H9 (cell line): ENCODE results near the gene FBRSL1. TPM values are rescaled to one million over a fixed set of nuclear protein-coding genes. Genes with fewer than 3 reads are reported as not detected.

Experiments used
- DNase-seq: peaks from one replicate; pipeline ENCODE4 v3.0.0-alpha.2; 2017
- H2AFZ ChIP-seq: one replicate; pipeline ENCODE4 v1.6.1; 2013; ENCODE audit warnings: mild to moderate bottlenecking, low read length, control low read depth, moderate library complexity
- H2AK5ac ChIP-seq: 2 replicates; pipeline ENCODE4 v1.6.1; 2013; ENCODE audit warnings: low read length, control low read depth, mixed read lengths; ENCODE audit not compliant: insufficient read length
- H2BK120ac ChIP-seq: one replicate; pipeline ENCODE4 v1.6.1; 2013; ENCODE audit warnings: low read depth, mild to moderate bottlenecking, low read length, control low read depth, inconsistent platforms; ENCODE audit not compliant: poor library complexity, severe bottlenecking
- H2BK12ac ChIP-seq: 2 replicates; pipeline ENCODE4 v1.6.1; 2013; ENCODE audit warnings: low read length, control low read depth, mixed read lengths, low read depth; ENCODE audit not compliant: insufficient read length
- H2BK15ac ChIP-seq: 2 replicates; pipeline ENCODE4 v1.6.1; 2013; ENCODE audit warnings: low read depth, low read length, control low read depth
- H2BK20ac ChIP-seq: one replicate; pipeline ENCODE4 v1.6.1; 2013; ENCODE audit warnings: low read depth, mild to moderate bottlenecking, low read length, control low read depth, inconsistent platforms; ENCODE audit not compliant: poor library complexity, severe bottlenecking
- H2BK5ac ChIP-seq: 2 replicates; pipeline ENCODE4 v1.6.1; 2013; ENCODE audit warnings: low read length, control low read depth, mixed read lengths; ENCODE audit not compliant: insufficient read length
- H3K14ac ChIP-seq: 2 replicates; pipeline ENCODE4 v1.6.1; 2013; ENCODE audit warnings: low read length, control low read depth; ENCODE audit not compliant: insufficient read depth
- H3K18ac ChIP-seq: 2 replicates; pipeline ENCODE4 v1.6.1; 2013; ENCODE audit warnings: low read depth, mild to moderate bottlenecking, mixed read lengths, low read length, control low read depth; ENCODE audit not compliant: insufficient read length
- H3K23ac ChIP-seq: 2 replicates; pipeline ENCODE4 v1.6.1; 2013; ENCODE audit warnings: low read length, control low read depth, mixed read lengths, low read depth; ENCODE audit not compliant: insufficient read length
- H3K23me2 ChIP-seq: 2 replicates; pipeline ENCODE4 v1.6.1; 2013; ENCODE audit warnings: low read depth, mild to moderate bottlenecking, mixed read lengths, low read length, control low read depth; ENCODE audit not compliant: insufficient read length, poor library complexity, severe bottlenecking
- H3K27ac ChIP-seq: 2 replicates; pipeline ENCODE4 v1.5.1; 2013; ENCODE audit warnings: low read length, control low read depth, mixed read lengths, low read depth; ENCODE audit not compliant: insufficient read length
- H3K27me3 ChIP-seq: 2 replicates; pipeline ENCODE4 v1.6.1; 2013; ENCODE audit warnings: low read length, control low read depth, inconsistent platforms; ENCODE audit not compliant: insufficient read depth
- H3K4ac ChIP-seq: 2 replicates; pipeline ENCODE4 v1.6.1; 2013; ENCODE audit warnings: low read depth, mild to moderate bottlenecking, control low read depth, inconsistent platforms, low read length, moderate library complexity
- H3K4me1 ChIP-seq: 2 replicates; pipeline ENCODE4 v1.6.1; 2013; ENCODE audit warnings: low read length, control low read depth, inconsistent platforms; ENCODE audit not compliant: insufficient read depth
- H3K4me2 ChIP-seq: 2 replicates; pipeline ENCODE4 v1.6.1; 2013; ENCODE audit warnings: low read length, control low read depth, mixed read lengths; ENCODE audit not compliant: insufficient read length, insufficient read depth
- H3K56ac ChIP-seq: 2 replicates; pipeline ENCODE4 v1.6.1; 2013; ENCODE audit warnings: low read depth, mild to moderate bottlenecking, mixed read lengths, low read length, control low read depth; ENCODE audit not compliant: insufficient read length
- H3K79me1 ChIP-seq: 2 replicates; pipeline ENCODE4 v1.6.1; 2013; ENCODE audit warnings: low read depth, mild to moderate bottlenecking, moderate library complexity, low read length, control low read depth, inconsistent platforms; ENCODE audit not compliant: insufficient read depth, poor library complexity, severe bottlenecking
- H3K79me2 ChIP-seq: 2 replicates; pipeline ENCODE4 v1.6.1; 2013; ENCODE audit warnings: low read length, control low read depth, inconsistent platforms; ENCODE audit not compliant: insufficient read depth
- H3K9ac ChIP-seq: 2 replicates; pipeline ENCODE4 v1.6.1; 2013; ENCODE audit warnings: low read length, control low read depth, mixed read lengths; ENCODE audit not compliant: insufficient read length; ENCODE audit errors: extremely low read depth
- H3K9me3 ChIP-seq: one replicate; pipeline ENCODE4 v1.6.1; 2013; ENCODE audit warnings: low read depth, low read length, inconsistent platforms; ENCODE audit not compliant: control insufficient read depth
- H3T11ph ChIP-seq: one replicate; pipeline ENCODE4 v1.6.1; 2013; ENCODE audit warnings: mild to moderate bottlenecking, low read length, control low read depth, inconsistent platforms
- H4K20me1 ChIP-seq: one replicate; pipeline ENCODE4 v1.6.1; 2013; ENCODE audit not compliant: control insufficient read depth, insufficient read length, insufficient read depth
- H4K5ac ChIP-seq: 2 replicates; pipeline ENCODE4 v1.6.1; 2013; ENCODE audit warnings: low read depth, mild to moderate bottlenecking, mixed read lengths, low read length, control low read depth; ENCODE audit not compliant: insufficient read length
- H4K8ac ChIP-seq: replicated peaks from 2 replicates; pipeline ENCODE4 v1.6.1; 2013; ENCODE audit warnings: low read length, control low read depth, mixed read lengths, low read depth; ENCODE audit not compliant: insufficient read length
- H4K91ac ChIP-seq: 2 replicates; pipeline ENCODE4 v1.6.1; 2013; ENCODE audit warnings: low read depth, mild to moderate bottlenecking, moderate library complexity, mixed read lengths, low read length, control low read depth; ENCODE audit not compliant: insufficient read length
- H3K27ac Mint-ChIP-seq, 3 experiments: 2 replicates in 2 of 3; 3 replicates in 1 of 3; pipeline ENCODE4 v1.8.0; 2020 to 2021; ENCODE audit warnings: mixed read lengths in 3 of 3, mild to moderate bottlenecking in 1 of 3, moderate library complexity in 1 of 3
- H3K27me3 Mint-ChIP-seq: 2 replicates; pipeline ENCODE4 v1.8.0; 2021; ENCODE audit warnings: low read depth, mild to moderate bottlenecking, moderate library complexity, mixed read lengths
- H3K36me3 Mint-ChIP-seq, 3 experiments: 2 replicates in 2 of 3; 3 replicates in 1 of 3; pipeline ENCODE4 v1.8.0; 2020 to 2021; ENCODE audit warnings: low read depth in 3 of 3, mixed read lengths in 3 of 3; ENCODE audit not compliant: insufficient read depth in 1 of 3
- H3K4me1 Mint-ChIP-seq, 2 experiments: 2 replicates each; pipeline ENCODE4 v1.8.0; 2020; ENCODE audit warnings: mixed read lengths in 2 of 2
- H3K4me3 Mint-ChIP-seq, 2 experiments: 2 replicates in 1 of 2; 3 replicates in 1 of 2; pipeline ENCODE4 v1.8.0; 2020 to 2021; ENCODE audit warnings: mild to moderate bottlenecking in 2 of 2, mixed read lengths in 2 of 2, moderate library complexity in 1 of 2
- H3K9me3 Mint-ChIP-seq, 2 experiments: 2 replicates in 1 of 2; 3 replicates in 1 of 2; pipeline ENCODE4 v1.8.0; 2020; ENCODE audit warnings: mild to moderate bottlenecking in 2 of 2, mixed read lengths in 2 of 2, moderate library complexity in 1 of 2
- CTCF ChIP-seq: fragments of 200-600 bp; sonication (generic); conservative IDR thresholded peaks from 3 replicates; pipeline ENCODE4 v1.8.0; 2021; ENCODE audit warnings: antibody characterized with exemption, mild to moderate bottlenecking
- WGBS: extraction: QIAGEN DNeasy Blood & Tissue Kit; methylation state at CpG from one replicate; pipeline ENCODE4 v1.1.7; 2013; ENCODE audit warnings: missing lambda C conversion rate, low lambda C conversion rate, mixed read lengths; ENCODE audit not compliant: insufficient read length; ENCODE audit errors: extremely low coverage; 5-methylcytosine and 5-hydroxymethylcytosine counted together
- total RNA-seq: library from RNA; stranded (reverse); gene quantifications from 2 replicates; pipeline ENCODE4 v1.2.1, GENCODE V29; 2021

FBRSL1 gene
- total RNA-seq, 1 experiment from 2014 or later, result 90.8 TPM

GRCh38 chr12:132477703-132478432 is 12.1 kb upstream of the FBRSL1 start:
- no peak overlapping the region for H3K4me2 ChIP-seq
- peaks cover 12% of the 10 kb centered on the region; the same call in 1 of the 2 replicates for H3K27me3 ChIP-seq
- H3T11ph ChIP-seq, result no peak overlapping the region
- H3K79me2 ChIP-seq, result no peaks in the 10 kb centered on the region
- no peak overlapping the region for H2BK20ac ChIP-seq
- WGBS, result no CpG with 5 or more reads among the region's 19 CpGs
- no peak overlapping the region for H3K23ac ChIP-seq
- no peak for DNase-seq
- H3K9me3 ChIP-seq, result no peaks in the 10 kb centered on the region
- no peak overlapping the region for H3K18ac ChIP-seq
- H3K14ac ChIP-seq, result no peak overlapping the region; the same call in 1 of the 2 replicates
- H4K91ac ChIP-seq, result no peak overlapping the region
- no peak overlapping the region for H2AFZ ChIP-seq
- H2BK15ac ChIP-seq, result no peak overlapping the region
- no peak overlapping the region for H2BK12ac ChIP-seq
- Mint-ChIP-seq H3K36me3 (peaks cover 0 to 4% (median 4%) of the 10 kb centered on the region in 3 experiments; a peak in 5 of 7 replicates), H3K4me1 (peaks cover 0 to 2% of the 10 kb centered on the region in 2 experiments; a peak in 2 of 4 replicates), H3K27me3 (peaks cover 76% of the 10 kb centered on the region), H3K27ac (no peak overlapping the region), H3K4me3 (no peak overlapping the region), H3K9me3 (peaks cover 7 to 8% of the 10 kb centered on the region in 2 experiments)
- no peaks in the 10 kb centered on the region for H3K23me2 ChIP-seq
- no peak overlapping the region for H3K4ac ChIP-seq
- H4K20me1 ChIP-seq, result peaks cover 3% of the 10 kb centered on the region
- no peak overlapping the region for H3K56ac ChIP-seq
- no peak overlapping the region for H3K27ac ChIP-seq
- H4K5ac ChIP-seq, result no peak overlapping the region
- no peak overlapping the region for H4K8ac ChIP-seq
- H2BK5ac ChIP-seq, result no peak overlapping the region
- no peak overlapping the region for H3K9ac ChIP-seq
- no peak overlapping the region for H2AK5ac ChIP-seq
- TF ChIP-seq CTCF, result no peak
- no peaks in the 10 kb centered on the region for H3K79me1 ChIP-seq
- no peak overlapping the region for H2BK120ac ChIP-seq
- H3K4me1 ChIP-seq, result no peaks in the 10 kb centered on the region; the same call in 1 of the 2 replicates
